Pancreas (tissue), 10 donors: Measurements from ENCODE around the gene CDKN1C. TPM values are rescaled to one million over a fixed set of nuclear protein-coding genes. Genes with fewer than 3 reads are reported as not detected.

Experiments used
- ATAC-seq, 4 donors: fragments of 200-7000 bp; cut with Tn5 transposase; one replicate each; pipeline versions ENCODE4 v1.8.0 to v1.9.1; 2020; ENCODE audit warnings: mild to moderate bottlenecking in 4 of 4, moderate library complexity in 4 of 4
- DNase-seq, 6 donors: peaks; one replicate each; pipeline ENCODE4 v3.0.0-alpha.2; 2020
- FAIRE-seq: peaks from 2 replicates; lab custom pipeline; 2012; peaks lifted over from hg19 to GRCh38; lab: Jason Lieb, UNC
- H3K27ac ChIP-seq, 4 donors: fragments of 200-600 bp; sonication (generic); 1 replicate in 3 of 4; 2 replicates in 1 of 4; pipeline versions ENCODE4 v1.5.0 to v1.8.0; 2020
- H3K27me3 ChIP-seq, 4 donors: fragments of 200-600 bp; one replicate each; pipeline ENCODE4 v1.8.0; 2021
- H3K36me3 ChIP-seq, 3 donors: fragments of 200-600 bp; sonication (generic) in 1 of 3; one replicate each; pipeline versions ENCODE4 v1.5.0 to v1.8.0; 2020 to 2021
- H3K4me1 ChIP-seq, 3 donors: fragments of 200-600 bp; one replicate each; pipeline ENCODE4 v1.8.0; 2021
- H3K4me3 ChIP-seq, 4 donors: fragments of 200-600 bp; sonication (generic) in 2 of 4; one replicate each; pipeline versions ENCODE4 v1.5.0 to v1.8.0; 2020 to 2021
- H3K9me3 ChIP-seq, 4 donors: fragments of 200-600 bp; one replicate each; pipeline ENCODE4 v1.8.0; 2021
- WGBS, 2 donors: extraction: QIAGEN DNeasy Blood & Tissue Kit; methylation state at CpG; one replicate each; pipeline ENCODE4 v1.1.7; 2013; 5-methylcytosine and 5-hydroxymethylcytosine counted together
- intact Hi-C, 3 donors: fragments of 100-400 bp; cut with DNase I; formaldehyde crosslinking; loops; one replicate each; pipeline versions ENCODE4 v1.11.1 to v1.14.2; 2022
- polyA plus RNA-seq, 2 donors: library from polyadenylated mRNA; stranded (reverse); fragments of 200-250 nt; gene quantifications; one replicate each; pipeline ENCODE4 v1.2.3, GENCODE V29; 2013
- total RNA-seq, 6 donors: library from RNA; stranded (reverse); fragmentation: NEBNext Ultra II Directional in 4 of 6; extraction: Animal tissue kit (Norgen Biotek cat#: 25700) in 4 of 6; gene quantifications; one replicate each; pipeline versions ENCODE4 v1.2.1 to v1.2.4, GENCODE V29; 2021 to 2023
- TF ChIP-seq, protein P1 (sequence below), 4 donors: fragments of 200-600 bp; sonication (generic) in 3 of 4; IDR thresholded peaks; one replicate each; pipeline versions ENCODE4 v1.5.0 to v1.8.0; 2021; ENCODE audit warnings: antibody characterized with exemption in 4 of 4
- donor health status: healthy with polysubstance abuse.
- donor health status: DM: no; HTN: no; CAD: no; lungs with moderate emphysema.
- donor health status: DM: no; HTN: no; CAD: no.
- donor health status: control.
- donor health status: control.
- donor health status: Bipolar disorder and iron deficiency.
- donor health status: DM: yes; HTN: yes; CAD: no.
- donor health status: DM: no; HTN: no; CAD: no.
- donor health status: DM: no; HTN: no; CAD: no.
- donor health status: DM: yes; HTN: yes; CAD: no.

The CDKN1C gene
- total and polyA plus RNA-seq, 8 donors = 9.2 to 71.4 (median 20.0) TPM

DNA sequence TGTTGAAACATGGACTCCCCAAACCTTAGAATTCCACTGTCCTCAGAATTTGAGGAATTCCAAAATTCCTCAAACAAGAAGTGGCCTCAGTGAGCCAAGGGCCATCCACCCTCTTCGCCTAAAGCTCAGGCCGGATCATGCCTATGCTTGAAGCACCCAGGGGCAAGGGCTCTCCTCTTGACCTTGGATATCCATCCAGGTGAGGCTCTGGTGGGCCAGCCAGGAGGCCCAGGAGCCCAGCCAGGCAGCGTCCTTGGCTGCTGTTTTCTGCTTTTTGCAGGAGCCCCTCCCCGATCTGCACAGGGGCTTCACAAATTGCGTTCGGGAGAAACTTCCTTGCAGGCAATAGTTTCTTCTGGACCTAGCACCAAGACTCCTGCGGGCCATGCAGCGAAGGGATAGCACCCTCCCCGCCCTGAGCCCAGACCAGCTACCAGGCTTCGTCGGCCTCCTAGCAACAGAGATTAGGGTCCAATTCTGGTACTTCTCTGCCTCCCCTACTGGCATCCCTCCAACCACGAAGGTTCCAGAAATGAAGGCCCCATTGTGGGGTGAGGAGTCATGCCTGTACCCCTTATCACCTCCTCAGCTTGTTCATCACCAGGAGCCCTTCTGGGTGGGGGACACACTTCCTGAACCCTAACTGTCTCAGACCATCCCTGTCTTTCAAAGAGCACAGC, 41.7 kb upstream of the CDKN1C start:
- peaks cover 0 to 9% (median 6%) of the 10 kb centered on the region in 3 donors for H3K4me1 ChIP-seq
- DNase-seq (peak in 3 of 6 donors; percentile 34 to 44 (median 43)), ATAC-seq (no peak), FAIRE-seq (no peak)
- H3K4me3 ChIP-seq = no peak overlapping the region
- no peaks in the 10 kb centered on the region for H3K27me3 ChIP-seq
- H3K27ac ChIP-seq = no peak overlapping the region
- H3K36me3 ChIP-seq = no peaks in the 10 kb centered on the region
- H3K9me3 ChIP-seq = no peaks in the 10 kb centered on the region
- 85 to 90% methylated on average over 12 of the region's 12 CpGs for WGBS, 2 donors
- TF ChIP-seq, protein P1, sequence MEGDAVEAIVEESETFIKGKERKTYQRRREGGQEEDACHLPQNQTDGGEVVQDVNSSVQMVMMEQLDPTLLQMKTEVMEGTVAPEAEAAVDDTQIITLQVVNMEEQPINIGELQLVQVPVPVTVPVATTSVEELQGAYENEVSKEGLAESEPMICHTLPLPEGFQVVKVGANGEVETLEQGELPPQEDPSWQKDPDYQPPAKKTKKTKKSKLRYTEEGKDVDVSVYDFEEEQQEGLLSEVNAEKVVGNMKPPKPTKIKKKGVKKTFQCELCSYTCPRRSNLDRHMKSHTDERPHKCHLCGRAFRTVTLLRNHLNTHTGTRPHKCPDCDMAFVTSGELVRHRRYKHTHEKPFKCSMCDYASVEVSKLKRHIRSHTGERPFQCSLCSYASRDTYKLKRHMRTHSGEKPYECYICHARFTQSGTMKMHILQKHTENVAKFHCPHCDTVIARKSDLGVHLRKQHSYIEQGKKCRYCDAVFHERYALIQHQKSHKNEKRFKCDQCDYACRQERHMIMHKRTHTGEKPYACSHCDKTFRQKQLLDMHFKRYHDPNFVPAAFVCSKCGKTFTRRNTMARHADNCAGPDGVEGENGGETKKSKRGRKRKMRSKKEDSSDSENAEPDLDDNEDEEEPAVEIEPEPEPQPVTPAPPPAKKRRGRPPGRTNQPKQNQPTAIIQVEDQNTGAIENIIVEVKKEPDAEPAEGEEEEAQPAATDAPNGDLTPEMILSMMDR (IDR thresholded peaks at IDR 0.05) = no peak
- intact Hi-C loops = no loop called here

DNA sequence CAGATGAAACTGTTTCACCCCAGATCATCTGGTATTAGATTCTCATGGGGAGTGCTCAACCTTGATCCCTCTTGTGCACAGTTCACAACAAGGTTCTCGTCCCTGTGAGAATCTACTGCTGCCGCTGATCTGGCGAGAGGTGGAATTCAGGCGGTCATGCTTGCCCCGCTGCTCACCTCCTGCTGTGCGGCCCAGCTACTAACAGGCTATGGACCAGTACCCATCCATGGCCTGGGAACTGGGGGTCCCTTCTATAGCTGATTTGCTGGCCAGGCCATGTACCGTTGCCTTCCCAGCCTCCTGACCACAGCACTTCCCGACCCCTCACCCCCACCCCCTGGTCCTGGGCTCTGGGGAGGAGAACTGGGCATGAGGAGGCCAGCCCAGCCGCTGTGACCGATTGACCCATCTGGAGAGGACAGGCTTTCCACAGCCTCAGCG, 41.1 kb upstream of the CDKN1C start:
- Histone ChIP-seq H3K36me3 (no peaks in the 10 kb centered on the region), H3K27me3 (no peaks in the 10 kb centered on the region)
- intact Hi-C loops = no loop called here

DNA sequence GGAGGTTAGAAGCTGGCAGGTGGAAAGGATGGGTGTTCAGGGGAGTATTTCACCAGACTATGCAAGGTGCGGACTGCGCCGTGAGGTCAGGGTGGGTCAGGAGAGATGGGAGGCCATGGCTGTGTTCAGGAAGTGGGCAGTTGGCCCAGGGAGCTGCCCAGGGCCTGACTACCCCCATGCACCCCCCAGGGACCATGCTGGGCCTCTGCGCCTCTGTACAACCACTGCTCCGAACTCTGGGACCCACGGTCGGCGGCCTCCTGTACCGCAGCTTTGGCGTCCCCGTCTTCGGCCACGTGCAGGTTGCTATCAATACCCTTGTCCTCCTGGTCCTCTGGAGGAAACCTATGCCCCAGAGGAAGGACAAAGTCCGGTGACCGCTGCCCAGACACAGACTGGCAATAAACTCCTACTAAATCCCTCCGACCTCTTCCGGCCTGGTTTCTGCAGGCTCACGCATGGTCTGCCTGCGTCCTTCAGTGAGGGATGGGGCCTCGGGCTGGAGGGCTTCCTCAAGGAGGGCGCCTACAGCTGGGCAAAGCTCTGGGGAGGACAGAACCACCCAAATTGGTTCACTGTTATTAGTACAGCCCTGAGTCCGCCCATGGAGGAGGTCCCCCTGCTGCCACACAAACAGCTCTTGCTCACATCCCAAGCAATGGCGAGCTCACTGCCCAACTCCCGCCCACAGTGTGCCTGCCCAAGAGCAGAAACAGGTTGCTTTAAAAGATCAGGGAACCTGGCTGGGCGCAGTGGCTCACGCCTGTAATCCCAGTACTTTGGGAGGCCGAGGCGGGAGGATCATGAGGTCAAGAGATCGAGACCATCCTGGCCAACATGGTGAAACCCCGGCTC, 39.5 kb upstream of the CDKN1C start:
- Histone ChIP-seq H3K9me3 (no peaks in the 10 kb centered on the region), H3K4me1 (peaks cover 0 to 9% (median 6%) of the 10 kb centered on the region in 3 donors), H3K4me3 (no peak overlapping the region), H3K36me3 (no peaks in the 10 kb centered on the region), H3K27me3 (no peaks in the 10 kb centered on the region), H3K27ac (no peak overlapping the region)
- DNase-seq (peak in 2 of 6 donors; percentile 22 to 52), ATAC-seq (no peak), FAIRE-seq (no peak)
- intact Hi-C loops = no loop called here
- TF ChIP-seq, protein P1 (IDR thresholded peaks at IDR 0.05) = no peak
- WGBS, 2 donors = 93 to 95% methylated on average over 30 of the region's 30 CpGs

More for the DNA sequence above, 41.1 kb upstream of the CDKN1C start:
- Histone ChIP-seq H3K4me3 (no peak overlapping the region), H3K27ac (no peak overlapping the region), H3K9me3 (no peaks in the 10 kb centered on the region), H3K4me1 (peaks cover 0 to 9% (median 6%) of the 10 kb centered on the region in 3 donors)
- no peak for ATAC-seq
- no peak for FAIRE-seq
- TF ChIP-seq, protein P1 (IDR thresholded peaks at IDR 0.05) = no peak
- DNase-seq = peak in 3 of 6 donors; percentile 16 to 60 (median 45)
- WGBS, 2 donors = 91 to 97% methylated on average over 11 of the region's 11 CpGs

DNA sequence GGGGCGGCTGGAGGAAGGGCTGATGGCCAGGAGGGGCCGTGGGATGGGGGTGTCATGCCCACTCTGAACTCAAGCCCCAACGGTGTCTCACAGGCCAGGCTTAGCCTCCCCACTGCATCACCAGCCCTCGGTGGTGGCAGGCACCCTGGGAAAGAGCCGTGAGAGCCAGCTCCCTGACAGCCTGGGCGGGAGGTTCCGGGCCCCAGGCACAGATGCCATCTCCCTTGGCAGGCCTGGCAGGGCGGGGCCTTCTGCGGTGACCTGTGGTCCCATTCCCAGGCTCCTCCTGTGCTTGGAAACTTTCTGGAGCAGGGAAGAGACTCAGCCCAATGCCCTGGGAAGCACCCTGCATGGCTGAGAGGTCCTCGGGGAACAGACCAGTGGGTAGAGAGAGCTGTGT, 38.8 kb upstream of the CDKN1C start:
- Histone ChIP-seq H3K4me1 (peaks cover 0 to 4% (median 0%) of the 10 kb centered on the region in 3 donors), H3K9me3 (no peaks in the 10 kb centered on the region), H3K27me3 (no peaks in the 10 kb centered on the region), H3K36me3 (no peaks in the 10 kb centered on the region), H3K27ac (no peak overlapping the region), H3K4me3 (no peak overlapping the region)
- ATAC-seq (peak in 2 of 4 donors; percentile 15 to 21), FAIRE-seq (no peak), DNase-seq (peak in 3 of 6 donors; percentile 64 to 70 (median 68))
- intact Hi-C loops = no loop called here
- 52 to 66% methylated on average over 10 of the region's 10 CpGs for WGBS, 2 donors
- TF ChIP-seq, protein P1 (IDR thresholded peaks at IDR 0.05) = no peak
